Heart right ventricle (tissue), 16 donors: ENCODE data around the gene LRMDA. TPM values are rescaled to one million over a fixed set of nuclear protein-coding genes. Genes with fewer than 3 reads are reported as not detected.

ENCODE experiments used
- ATAC-seq, 8 donors: fragments of 200-7000 bp; cut with Tn5 transposase; one replicate each; pipeline ENCODE4 v1.9.1; 2020; ENCODE audit warnings: mild to moderate bottlenecking in 8 of 8, moderate library complexity in 8 of 8, moderate number of reproducible peaks in 1 of 8
- DNase-seq, 2 donors: peaks; one replicate each; pipeline ENCODE4 v3.0.0-alpha.2; 2020
- H3K27ac ChIP-seq, 10 donors: fragments of 200-600 bp; sonication (generic) in 2 of 10; one replicate each; pipeline versions ENCODE4 v1.5.0 to v1.8.0; 2020 to 2022; ENCODE audit warnings: mild to moderate bottlenecking in 3 of 10
- H3K27me3 ChIP-seq, 7 donors: fragments of 200-600 bp; one replicate each; pipeline ENCODE4 v1.8.0; 2021 to 2022; ENCODE audit warnings: mild to moderate bottlenecking in 2 of 7
- H3K36me3 ChIP-seq, 9 donors: fragments of 200-600 bp; sonication (generic) in 1 of 9; one replicate each; pipeline versions ENCODE4 v1.5.0 to v1.8.0; 2020 to 2022; ENCODE audit warnings: mild to moderate bottlenecking in 2 of 9
- H3K4me1 ChIP-seq, 9 donors: fragments of 200-600 bp; sonication (generic) in 1 of 9; one replicate each; pipeline versions ENCODE4 v1.5.0 to v1.8.0; 2020 to 2022; ENCODE audit warnings: mild to moderate bottlenecking in 4 of 9
- H3K4me3 ChIP-seq, 10 donors: fragments of 200-600 bp; sonication (generic) in 2 of 10; one replicate each; pipeline versions ENCODE4 v1.5.0 to v1.8.0; 2020 to 2022; ENCODE audit warnings: mild to moderate bottlenecking in 7 of 10, moderate library complexity in 2 of 10
- H3K9me3 ChIP-seq, 11 donors: fragments of 200-600 bp in 10 of 11; sonication (generic) in 2 of 11; one replicate each; pipeline versions ENCODE4 v1.5.0 to v1.8.0; 2013 to 2022; ENCODE audit warnings: mild to moderate bottlenecking in 2 of 11, control low read depth in 1 of 11, moderate library complexity in 1 of 11
- WGBS, 2 donors: extraction: QIAGEN DNeasy Blood & Tissue Kit; methylation state at CpG; one replicate each; pipeline ENCODE4 v1.1.7; 2013; ENCODE audit warnings: inconsistent platforms in 1 of 2; 5-methylcytosine and 5-hydroxymethylcytosine counted together
- intact Hi-C, 10 donors: fragments of 100-400 bp; cut with DNase I; formaldehyde crosslinking; loops; one replicate each; pipeline versions ENCODE4 v1.11.1 to v1.14.2; 2022
- polyA plus RNA-seq, 2 donors: library from polyadenylated mRNA; stranded (reverse); fragments of 200-250 nt; gene quantifications; one replicate each; pipeline ENCODE4 v1.2.3, GENCODE V29; 2013
- total RNA-seq, 10 donors: library from RNA; stranded (reverse); fragmentation: NEBNext Ultra II Directional in 3 of 10; extraction: Animal tissue kit (Norgen Biotek cat#: 25700) in 3 of 10; gene quantifications; one replicate each; pipeline versions ENCODE4 v1.2.1 to v1.2.4, GENCODE V29; 2021 to 2023
- TF ChIP-seq, protein P1 (sequence below), 9 donors: fragments of 200-600 bp; sonication (generic) in 2 of 9; IDR thresholded peaks; one replicate each; pipeline versions ENCODE4 v1.5.0 to v1.8.0; 2021 to 2022; ENCODE audit warnings: antibody characterized with exemption in 9 of 9, mild to moderate bottlenecking in 5 of 9, moderate library complexity in 1 of 9
- donor health status: Arrhythmogenic right ventricular cardiomyopathy.
- donor health status: ischemic (EF 13 %, LVEDD 7.1; RV severe dilation, severe dysfunction).
- donor health status: healthy with polysubstance abuse.
- donor health status: DM: no; HTN: yes; CAD: no.
- donor health status: DM: no; HTN: no; CAD: no.
- donor health status: ischemic (EF 25% LVEDD 6.9; RV normal size, moderate dysfunction).
- donor health status: ischemic (EF 25% LVEDD 5.7; RV mildly dilated, moderate dysfunction).
- donor health status: healthy.
- donor health status: DM: yes; HTN: yes; CAD: no.
- donor health status: Ischemic cardiomyopathy.
- donor health status: ischemic (EF 35%, LVEDD 5.7; RV mildly dilated, moderate dysfunction).
- donor health status: nonischemic (EF 11% LVEDD 7.7; RV severe dilation, severe dysfunction).
- donor health status: DM: yes; HTN: yes; CAD: no.
- donor health status: PGD.
- donor health status: ischemic (EF 29% LVEDD 5.4; RV normal size, mild dysfunction).
- donor health status: nonischemic (EF 23%, LVEDD 6.1; RV moderate dilation, normal function).

LRMDA gene
- total and polyA plus RNA-seq, 12 donors: 4.0 to 59.8 (median 12.7) TPM

DNA sequence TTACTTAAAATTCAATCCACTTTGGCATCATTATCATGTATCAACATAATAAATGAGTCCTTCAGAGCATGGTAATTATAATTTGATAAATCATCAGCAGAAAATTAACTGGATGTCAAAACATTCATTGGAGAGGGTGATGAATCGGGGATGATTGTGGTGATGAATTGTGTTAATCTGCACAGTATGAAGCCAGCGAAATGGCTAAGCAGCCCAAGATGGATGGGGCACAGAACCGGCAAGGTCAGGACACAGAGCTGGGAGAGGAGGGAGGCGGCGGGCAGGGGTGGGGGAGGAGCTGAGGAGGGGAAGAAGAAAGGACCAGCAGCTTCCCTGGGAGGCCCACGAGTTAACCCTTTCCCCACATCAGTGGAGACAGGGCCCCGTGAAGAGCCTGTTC is 536.1 kb downstream of the LRMDA start:
- WGBS, 2 donors: 49 to 66% methylated on average over 7 of the region's 7 CpGs
- TF ChIP-seq, protein P1, sequence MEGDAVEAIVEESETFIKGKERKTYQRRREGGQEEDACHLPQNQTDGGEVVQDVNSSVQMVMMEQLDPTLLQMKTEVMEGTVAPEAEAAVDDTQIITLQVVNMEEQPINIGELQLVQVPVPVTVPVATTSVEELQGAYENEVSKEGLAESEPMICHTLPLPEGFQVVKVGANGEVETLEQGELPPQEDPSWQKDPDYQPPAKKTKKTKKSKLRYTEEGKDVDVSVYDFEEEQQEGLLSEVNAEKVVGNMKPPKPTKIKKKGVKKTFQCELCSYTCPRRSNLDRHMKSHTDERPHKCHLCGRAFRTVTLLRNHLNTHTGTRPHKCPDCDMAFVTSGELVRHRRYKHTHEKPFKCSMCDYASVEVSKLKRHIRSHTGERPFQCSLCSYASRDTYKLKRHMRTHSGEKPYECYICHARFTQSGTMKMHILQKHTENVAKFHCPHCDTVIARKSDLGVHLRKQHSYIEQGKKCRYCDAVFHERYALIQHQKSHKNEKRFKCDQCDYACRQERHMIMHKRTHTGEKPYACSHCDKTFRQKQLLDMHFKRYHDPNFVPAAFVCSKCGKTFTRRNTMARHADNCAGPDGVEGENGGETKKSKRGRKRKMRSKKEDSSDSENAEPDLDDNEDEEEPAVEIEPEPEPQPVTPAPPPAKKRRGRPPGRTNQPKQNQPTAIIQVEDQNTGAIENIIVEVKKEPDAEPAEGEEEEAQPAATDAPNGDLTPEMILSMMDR (IDR thresholded peaks at IDR 0.05): no peak
- intact Hi-C loops: no loop called here

DNA sequence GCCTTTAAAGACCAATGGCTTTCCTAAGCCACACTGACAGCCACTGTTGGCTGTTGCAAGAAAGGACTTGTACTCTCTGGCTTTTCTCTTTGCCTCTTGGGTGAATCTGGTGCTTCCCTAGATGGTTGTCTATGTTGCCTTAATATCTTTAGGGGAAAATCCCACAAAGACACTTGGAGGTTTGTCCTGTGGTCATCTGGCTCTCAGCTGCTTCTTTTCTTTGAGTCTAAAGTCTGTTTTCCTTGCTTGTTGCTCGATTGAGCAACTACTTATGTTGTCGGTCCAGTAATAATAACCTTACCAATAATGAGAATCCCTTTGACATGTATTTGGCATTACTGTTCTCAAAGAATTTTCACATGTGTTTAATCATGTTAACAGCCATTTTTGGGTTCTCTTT is 537.6 kb downstream of the LRMDA start:
- H3K4me3 ChIP-seq: no peak overlapping the region

More for the DNA sequence above, 536.1 kb downstream of the LRMDA start:
- H3K9me3 ChIP-seq: no peaks in the 10 kb centered on the region
- H3K4me1 ChIP-seq: peaks cover 0 to 13% (median 0%) of the 10 kb centered on the region in 9 donors
- ATAC-seq: no peak
- H3K27me3 ChIP-seq: no peaks in the 10 kb centered on the region
- H3K27ac ChIP-seq: no peak overlapping the region
- H3K4me3 ChIP-seq: no peak overlapping the region
- DNase-seq: no peak
- no peaks in the 10 kb centered on the region for H3K36me3 ChIP-seq

DNA sequence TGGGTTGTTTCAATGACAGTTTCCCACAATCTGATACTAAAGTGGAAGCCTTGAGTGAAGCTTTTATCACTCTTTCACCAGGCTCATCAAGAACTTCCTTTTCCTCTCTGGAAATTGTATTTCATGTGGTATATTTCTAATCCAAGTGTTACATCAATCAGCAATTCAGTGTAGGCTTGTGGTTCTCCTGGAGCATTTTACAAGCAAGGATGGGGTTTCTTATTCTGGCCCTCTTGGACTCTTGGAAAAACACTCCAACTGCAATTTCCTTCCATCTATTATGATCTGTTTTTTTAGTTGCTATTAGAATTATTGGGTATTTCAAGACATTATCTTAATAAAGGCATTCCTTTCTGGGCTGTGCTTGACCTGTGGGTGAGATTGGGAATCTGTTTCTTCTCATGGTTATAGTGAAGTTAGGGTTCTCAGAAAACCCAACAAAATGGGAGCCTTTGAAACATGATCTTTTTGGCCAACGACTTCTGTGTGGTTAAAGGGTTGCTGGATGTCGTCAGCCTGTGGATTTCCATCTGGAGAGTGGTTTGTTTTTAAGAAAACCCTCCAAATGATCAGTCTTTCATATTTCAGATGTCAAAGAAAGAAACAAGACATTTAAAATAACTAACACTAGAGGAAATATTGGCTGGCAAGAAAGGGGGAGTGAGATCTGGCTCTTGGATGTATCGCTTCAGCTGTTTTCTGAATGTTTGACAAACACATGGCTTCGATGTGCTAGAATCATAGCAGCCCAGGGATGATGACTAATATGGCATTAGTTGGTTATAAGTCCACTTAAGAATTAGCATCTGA is 540.2 kb downstream of the LRMDA start:
- Histone ChIP-seq H3K27me3 (no peaks in the 10 kb centered on the region), H3K4me1 (peaks cover 0 to 20% (median 6%) of the 10 kb centered on the region in 9 donors), H3K36me3 (no peaks in the 10 kb centered on the region), H3K4me3 (no peak overlapping the region), H3K9me3 (no peaks in the 10 kb centered on the region), H3K27ac (peak overlapping the region in 8 of 10 donors; percentile 17 to 59 (median 41))
- 67 to 69% methylated on average over 4 of the region's 4 CpGs for WGBS, 2 donors
- peak in 7 of 8 donors; percentile 43 to 75 (median 62) for ATAC-seq
- intact Hi-C loops: no loop called here
- peak in 1 of 2 donors; percentile 15 for DNase-seq
- TF ChIP-seq, protein P1 (IDR thresholded peaks at IDR 0.05): no peak

More for the DNA sequence above, 537.6 kb downstream of the LRMDA start:
- H3K36me3 ChIP-seq: no peaks in the 10 kb centered on the region
- H3K27ac ChIP-seq: no peak overlapping the region
- DNase-seq (no peak), ATAC-seq (no peak)
- 81 to 88% methylated on average over 2 of the region's 2 CpGs for WGBS, 2 donors
- intact Hi-C loops: no loop called here
- peaks cover 0 to 20% (median 6%) of the 10 kb centered on the region in 9 donors for H3K4me1 ChIP-seq
- TF ChIP-seq, protein P1 (IDR thresholded peaks at IDR 0.05): no peak
- H3K27me3 ChIP-seq: no peaks in the 10 kb centered on the region
- H3K9me3 ChIP-seq: no peaks in the 10 kb centered on the region

DNA sequence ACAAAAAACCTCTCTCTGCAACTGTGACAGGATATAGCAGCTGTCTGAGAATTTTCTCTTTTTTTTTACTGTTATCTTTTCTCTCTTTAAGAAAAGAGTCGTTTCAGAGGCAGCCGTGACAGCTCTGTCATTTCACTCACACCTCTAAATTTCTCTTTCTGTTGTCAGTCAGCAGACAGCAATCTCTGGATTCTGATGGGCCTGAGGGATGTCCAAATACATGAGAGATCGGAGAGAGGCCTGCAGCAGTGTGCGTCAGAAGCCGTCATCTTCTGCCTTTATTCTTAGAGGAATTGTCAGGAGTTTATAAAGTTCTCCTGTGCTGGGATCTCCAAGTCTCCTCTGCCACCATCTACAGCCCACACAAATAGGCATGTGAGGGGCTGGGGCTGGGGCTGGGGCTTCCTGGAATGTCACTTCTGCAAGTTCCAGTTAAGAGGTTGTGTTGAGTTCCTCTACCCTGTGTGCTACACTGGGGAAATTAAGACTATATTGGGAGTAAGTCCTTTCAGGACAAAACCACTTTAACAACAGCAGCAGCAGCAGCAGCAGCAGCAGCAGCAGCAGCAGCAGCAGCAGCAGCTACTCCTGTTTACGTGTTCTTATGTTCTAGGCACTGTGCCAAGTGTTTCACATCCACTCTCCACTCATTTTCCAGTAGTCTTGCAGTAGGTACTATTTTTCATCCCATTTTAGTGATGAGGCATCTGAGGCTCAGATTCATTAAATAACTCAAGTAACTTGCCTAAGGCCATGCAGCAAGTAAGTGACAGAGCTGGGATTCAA is 541.3 kb downstream of the LRMDA start:
- Histone ChIP-seq H3K4me3 (no peak overlapping the region), H3K36me3 (no peaks in the 10 kb centered on the region), H3K27me3 (no peaks in the 10 kb centered on the region), H3K9me3 (no peaks in the 10 kb centered on the region), H3K27ac (peak overlapping the region in 8 of 10 donors; percentile 17 to 59 (median 41)), H3K4me1 (peaks cover 0 to 20% (median 6%) of the 10 kb centered on the region in 9 donors)
- DNase-seq: no peak
- intact Hi-C loops: no loop called here
- peak in 5 of 8 donors; percentile 26 to 60 (median 44) for ATAC-seq
- TF ChIP-seq, protein P1 (IDR thresholded peaks at IDR 0.05): no peak
- WGBS, 2 donors: 47 to 53% methylated on average over 6 of the region's 6 CpGs
